Inflammatory macrophage treated with lipopolysaccharide for 4 hours (primary cell): ENCODE results near the gene MYOCD.

Experiments
- DNase-seq: peaks from one replicate; pipeline ENCODE4 v3.0.0-alpha.2; 2020

MYOCD gene

DNA sequence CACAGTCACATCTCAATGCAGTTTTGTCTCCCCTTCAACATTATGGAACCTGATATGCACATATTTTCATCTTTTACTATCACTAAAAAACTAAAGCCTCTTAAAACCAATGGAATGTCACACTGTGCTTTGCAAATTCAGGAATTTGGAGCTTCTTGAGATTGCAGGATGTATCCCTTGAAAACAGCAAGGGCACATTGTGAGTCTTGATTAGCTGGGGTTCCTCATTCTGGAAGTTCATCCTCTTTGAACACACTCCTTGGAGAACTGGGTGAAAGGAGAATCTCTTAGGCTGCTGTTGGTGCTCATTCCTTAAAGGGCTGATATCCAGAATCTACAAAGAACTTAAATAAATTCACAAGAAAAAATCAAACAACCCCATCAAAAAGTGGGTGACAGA lies 21.1 kb upstream of the MYOCD start:
- DNase-seq: no peak

DNA sequence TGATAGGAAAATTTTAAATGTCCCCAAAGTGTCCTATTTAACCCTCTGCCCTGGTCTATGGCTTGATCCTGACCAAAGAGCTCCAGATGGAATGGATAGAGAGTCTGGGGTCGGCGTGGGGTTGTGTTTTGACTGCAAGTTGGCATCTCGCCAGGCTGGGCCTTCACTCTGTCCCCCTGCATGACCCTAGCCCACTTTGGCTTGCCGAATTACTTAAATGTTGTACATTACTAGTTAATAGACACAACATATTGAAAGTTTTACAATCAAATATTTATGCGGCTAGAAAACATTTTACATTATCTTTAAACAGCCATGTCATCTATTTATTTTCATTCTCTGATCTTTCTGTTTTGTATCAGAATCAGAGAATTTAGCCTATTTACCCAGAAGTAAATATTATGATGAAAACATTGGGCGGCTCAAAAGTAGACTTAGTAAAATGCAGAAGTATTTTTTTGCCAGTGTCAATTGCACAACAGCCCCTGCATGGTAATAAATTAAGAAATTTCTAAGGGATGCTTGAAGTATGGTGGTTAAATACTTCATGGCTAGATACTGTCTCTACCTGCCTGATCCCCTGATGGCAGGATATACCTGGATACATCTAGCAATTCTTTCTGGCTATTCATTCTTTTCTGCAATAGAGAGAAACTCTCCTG lies 18.8 kb upstream of the MYOCD start:
- no peak for DNase-seq

GRCh38 chr17:12648498-12648897 lies 17.2 kb upstream of the MYOCD start:
- DNase-seq: no peak

GRCh38 chr17:12655936-12656335 lies 9.8 kb upstream of the MYOCD start:
- no peak for DNase-seq

- DNase-seq: no peak
Measured at GRCh38 chr17:12656354-12656753, 9.3 kb upstream of the MYOCD start.

DNA sequence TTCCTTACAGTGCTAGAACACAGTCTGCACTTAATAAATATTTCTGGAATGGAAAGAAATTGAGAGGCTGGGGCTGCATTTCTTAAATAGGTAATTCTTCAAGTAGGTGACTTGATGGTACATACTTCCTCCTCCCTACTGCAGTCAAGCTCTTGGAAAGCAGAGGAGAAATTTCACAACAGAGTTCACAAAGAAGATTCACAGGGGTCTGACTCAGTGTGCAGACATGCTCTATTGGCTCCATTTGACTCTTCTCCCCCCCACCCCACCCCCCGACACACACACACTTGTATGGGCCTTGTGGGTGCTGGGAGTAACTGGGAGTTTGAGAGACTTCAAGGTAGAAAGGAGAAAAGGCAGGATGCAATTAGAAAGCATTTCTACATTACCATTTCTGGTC lies 6.2 kb upstream of the MYOCD start:
- no peak for DNase-seq

- no peak for DNase-seq
Measured at GRCh38 chr17:12664252-12664651, 1.4 kb upstream of the MYOCD start.

DNA sequence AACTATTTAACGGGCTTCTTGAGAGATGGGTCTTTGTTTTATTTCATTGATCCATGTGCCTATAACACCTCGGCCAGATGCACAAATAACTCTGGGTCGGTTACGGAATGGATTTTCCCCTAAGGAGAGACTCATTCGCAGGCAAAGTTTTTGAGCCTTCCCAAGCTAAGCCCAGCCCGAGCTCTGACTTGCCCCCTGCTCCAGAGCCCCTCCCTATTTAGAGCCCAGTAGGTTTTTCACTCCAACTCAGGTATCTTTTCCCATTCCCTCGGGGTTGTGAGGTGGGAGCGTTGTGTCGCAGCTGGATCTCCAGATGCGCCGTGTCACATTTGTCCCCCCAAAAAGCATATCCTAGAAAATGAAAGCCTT lies 812 bp upstream of the MYOCD start:
- DNase-seq: no peak

DNA sequence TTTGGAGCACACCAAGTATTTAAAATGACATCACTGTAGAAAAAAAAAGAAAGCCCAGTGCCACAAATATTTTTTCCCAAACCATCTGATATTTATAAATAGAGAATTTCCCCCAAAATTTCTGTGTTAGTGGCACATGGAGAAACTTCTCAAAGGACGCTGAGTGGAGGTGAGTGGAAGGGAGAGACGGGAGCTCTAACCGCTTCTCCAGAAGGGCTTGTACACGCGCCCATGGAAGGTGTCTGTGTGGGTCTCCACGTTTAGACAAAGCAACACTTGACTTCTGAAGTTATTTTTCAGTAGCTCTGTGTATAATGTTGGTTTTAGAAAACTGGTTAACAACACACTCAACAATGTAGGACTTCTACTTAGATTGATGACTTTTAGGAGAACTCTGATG lies 1.0 kb downstream of the MYOCD start:
- no peak for DNase-seq

GRCh38 chr17:12667299-12667958 lies 1.7 kb downstream of the MYOCD start:
- no peak for DNase-seq

DNA sequence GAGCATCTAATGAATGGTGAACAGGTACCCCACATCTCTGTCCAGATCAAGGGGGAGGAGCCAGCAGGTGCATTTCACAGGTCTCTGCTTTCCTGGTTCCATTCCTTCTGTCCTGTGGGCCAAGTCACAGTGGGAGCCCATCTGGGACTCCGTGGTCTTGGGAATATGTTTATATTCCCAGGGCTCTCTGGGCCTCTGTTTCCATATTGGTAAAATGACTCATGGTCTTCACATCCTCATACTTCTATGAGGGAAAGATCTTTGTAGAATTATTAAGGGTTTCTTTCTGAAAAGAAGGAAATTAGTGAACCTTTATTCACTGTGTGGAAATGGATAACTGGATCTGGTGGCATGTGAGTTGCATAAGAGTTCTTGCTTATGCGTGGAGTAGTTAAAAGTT lies 6.2 kb downstream of the MYOCD start:
- DNase-seq: no peak

DNA sequence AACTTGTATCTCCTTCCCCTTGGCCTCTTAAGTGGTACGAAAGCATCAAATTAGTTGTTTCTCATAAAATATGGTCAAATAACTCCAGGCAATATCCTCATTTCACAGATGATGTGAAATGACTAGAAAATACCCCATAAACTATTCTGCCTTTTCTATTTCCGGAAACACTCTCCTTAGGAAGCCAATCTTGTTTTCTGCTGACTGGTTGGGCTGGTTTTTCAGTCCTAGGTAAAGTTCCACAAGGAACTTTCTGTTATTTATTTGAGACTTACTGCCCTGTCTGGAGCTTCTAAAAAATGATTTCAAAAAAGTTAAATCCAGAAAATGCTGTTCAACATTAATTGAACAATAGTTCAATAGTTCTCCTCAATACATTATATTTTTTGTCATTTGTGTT lies 7.3 kb downstream of the MYOCD start:
- DNase-seq: no peak

GRCh38 chr17:12673788-12674187 lies 8.1 kb downstream of the MYOCD start:
- DNase-seq: no peak

DNA sequence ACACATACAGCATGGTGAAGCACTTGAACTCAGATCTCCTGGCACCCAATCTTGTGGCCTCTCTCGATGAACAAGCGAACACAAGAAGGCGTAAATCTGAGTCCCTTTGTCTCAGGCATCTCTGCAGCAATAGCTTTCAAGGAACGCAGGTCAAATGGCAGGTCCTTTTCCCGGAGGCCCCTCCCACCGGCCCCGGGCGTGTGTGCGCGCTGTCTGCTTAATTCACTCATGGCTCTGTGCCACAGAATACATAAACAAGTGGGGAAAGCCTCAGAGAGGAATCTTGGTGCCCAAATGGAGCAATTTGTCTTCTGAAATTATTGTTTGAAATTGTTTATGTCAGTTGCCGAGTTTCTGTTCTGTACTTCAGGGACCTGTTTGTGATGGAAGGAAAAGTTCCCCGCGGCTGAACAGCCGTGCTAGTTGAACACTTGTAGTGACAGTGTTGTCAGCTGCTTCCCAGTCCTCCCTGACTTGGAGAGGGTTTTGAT lies 14.8 kb downstream of the MYOCD start:
- DNase-seq: no peak

GRCh38 chr17:12680993-12681392 lies 15.3 kb downstream of the MYOCD start:
- no peak for DNase-seq

- no peak for DNase-seq
Measured at GRCh38 chr17:12683299-12683698, 17.6 kb downstream of the MYOCD start.

DNA sequence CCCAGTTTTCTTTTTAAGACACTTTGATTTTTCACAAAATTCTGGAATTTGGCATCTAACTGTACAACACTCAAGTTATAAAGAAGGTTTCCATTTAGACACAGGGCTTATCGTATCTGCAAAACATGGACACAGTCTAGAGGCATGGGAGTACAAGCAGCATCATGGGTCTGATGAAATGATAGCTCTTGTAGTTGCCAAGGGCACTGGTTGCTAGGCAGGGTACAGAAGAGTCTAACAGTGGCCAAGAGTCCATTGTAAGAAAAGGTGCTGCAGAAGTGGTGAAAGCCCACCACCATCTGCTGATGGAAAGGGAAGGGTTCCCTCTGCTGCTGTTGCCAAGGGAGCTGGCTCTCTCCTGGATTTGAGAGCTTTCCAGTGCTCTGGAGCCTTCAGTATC lies 20.8 kb downstream of the MYOCD start:
- no peak for DNase-seq

DNA sequence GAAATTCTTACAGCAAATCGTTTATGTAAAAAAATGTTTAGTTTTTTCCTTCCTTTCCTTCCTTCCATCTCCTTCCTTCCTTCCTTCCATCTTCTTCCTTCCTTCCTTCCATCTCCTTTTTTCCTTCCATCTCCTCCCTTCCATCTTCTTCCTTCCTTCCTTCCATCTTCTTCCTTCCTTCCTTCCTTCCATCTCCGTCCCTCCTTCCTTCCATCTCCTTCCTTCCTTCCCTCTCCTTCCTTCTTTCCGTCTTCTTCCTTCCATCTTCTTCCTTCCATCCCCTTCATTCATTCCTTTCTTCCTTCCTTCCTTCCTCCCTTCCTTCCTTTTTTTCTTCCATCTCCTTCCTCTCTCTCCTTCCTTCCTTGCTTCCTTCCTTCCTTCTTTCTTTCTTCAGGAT lies 22.7 kb downstream of the MYOCD start:
- no peak for DNase-seq

DNA sequence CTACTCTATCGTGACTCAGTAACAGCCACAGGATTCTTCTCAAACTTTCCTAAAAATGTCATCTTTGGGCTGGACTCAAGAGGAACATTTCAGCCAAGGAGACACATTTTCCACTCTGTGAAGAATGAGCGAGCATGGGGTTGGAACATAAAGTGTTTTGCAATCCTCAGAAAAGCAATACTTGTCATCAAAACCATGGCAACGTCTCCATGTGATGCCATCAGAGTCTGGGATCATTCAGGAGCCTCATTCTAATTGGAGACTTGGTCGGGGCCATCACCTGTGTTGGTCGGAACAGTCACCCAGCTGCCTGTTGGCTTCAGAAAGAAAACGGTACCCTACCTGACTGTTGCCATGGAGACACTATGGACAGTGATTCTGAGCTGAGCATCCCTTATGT lies 25.5 kb downstream of the MYOCD start:
- DNase-seq: no peak

GRCh38 chr17:12693640-12694039 lies 27.9 kb downstream of the MYOCD start:
- DNase-seq: no peak

- no peak for DNase-seq
Measured at GRCh38 chr17:12706070-12706469, 40.4 kb downstream of the MYOCD start.

- no peak for DNase-seq
Measured at GRCh38 chr17:12709063-12709462, 43.4 kb downstream of the MYOCD start.

GRCh38 chr17:12712415-12712814 lies 46.7 kb downstream of the MYOCD start:
- DNase-seq: no peak

GRCh38 chr17:12712941-12713340 lies 47.3 kb downstream of the MYOCD start:
- no peak for DNase-seq

- no peak for DNase-seq
Measured at GRCh38 chr17:12719948-12720347, 54.3 kb downstream of the MYOCD start.
